Calu3 (cell line): Measurements from ENCODE around the gene DNAAF1. TPM values are rescaled to one million over a fixed set of nuclear protein-coding genes. Genes with fewer than 3 reads are reported as not detected.

ENCODE experiments used
- BruUV-seq: library from RNA; stranded (reverse); fragments of 400-500 nt; replicated peaks from 2 replicates; lab custom pipeline; 2021; lab: Mats Ljungman, UMichigan
- CTCF ChIA-PET: fragments of 300-600 bp; sonication (Branson Sonifier 250); formaldehyde crosslinking; loops from one replicate; lab custom pipeline; 2022; ENCODE audit warnings: antibody characterized with exemption; lab: Charles Lee
- DNase-seq: peaks from one replicate; pipeline ENCODE4 v3.0.0; 2022
- H3K27ac Mint-ChIP-seq: one replicate; pipeline ENCODE4 v1.8.0; 2022; ENCODE audit warnings: mixed read lengths; ENCODE audit not compliant: unreplicated experiment
- H3K27me3 Mint-ChIP-seq: one replicate; pipeline ENCODE4 v1.8.0; 2022; ENCODE audit warnings: mixed read lengths; ENCODE audit not compliant: unreplicated experiment
- H3K36me3 Mint-ChIP-seq: one replicate; pipeline ENCODE4 v1.8.0; 2022; ENCODE audit warnings: mild to moderate bottlenecking, moderate library complexity, mixed read lengths; ENCODE audit not compliant: insufficient read depth, unreplicated experiment
- H3K4me1 Mint-ChIP-seq: one replicate; pipeline ENCODE4 v1.8.0; 2022; ENCODE audit warnings: mild to moderate bottlenecking, low read depth, mixed read lengths; ENCODE audit not compliant: unreplicated experiment
- H3K4me3 Mint-ChIP-seq: one replicate; pipeline ENCODE4 v1.8.0; 2022; ENCODE audit warnings: mild to moderate bottlenecking, low read depth, moderate library complexity, mixed read lengths; ENCODE audit not compliant: unreplicated experiment
- H3K9me3 Mint-ChIP-seq: one replicate; pipeline ENCODE4 v1.8.0; 2022; ENCODE audit warnings: low read depth, mixed read lengths; ENCODE audit not compliant: unreplicated experiment
- CTCF ChIP-seq: fragments of 200-600 bp; IDR thresholded peaks from one replicate; pipeline ENCODE4 v1.8.0; 2022; ENCODE audit warnings: antibody characterized with exemption; ENCODE audit not compliant: unreplicated experiment
- intact Hi-C: fragments of 100-400 bp; cut with micrococcal nuclease; formaldehyde crosslinking; loops from one replicate; pipeline ENCODE4 v1.10.0; 2022; ENCODE audit not compliant: unreplicated experiment
- total RNA-seq: library from RNA; stranded (reverse); gene quantifications from 2 replicates; pipeline ENCODE4 v1.2.3, GENCODE V29; 2022

DNAAF1 gene
- total RNA-seq, 1 experiment from 2014 or later: not detected

- Mint-ChIP-seq H3K4me3 (no peak overlapping the region), H3K36me3 (peaks cover 1% of the 10 kb centered on the region), H3K4me1 (no peaks in the 10 kb centered on the region), H3K9me3 (no peaks in the 10 kb centered on the region), H3K27me3 (peaks cover 25% of the 10 kb centered on the region), H3K27ac (no peak overlapping the region)
- DNase-seq: no peak
- no TSS peak for BruUV-seq
- TF ChIP-seq CTCF: no peak
- CTCF ChIA-PET: no interaction called here
- intact Hi-C loops: no loop called here
Measured at GRCh38 chr16:84150926-84151325, 5.8 kb downstream of the DNAAF1 start.

GRCh38 chr16:84153660-84154214 lies 8.6 kb downstream of the DNAAF1 start:
- DNase-seq: no peak
- CTCF ChIA-PET: interaction anchor here (1.6 kb wide), 1 partner anchor 154 kb away, joined by 3 read pairs; no protein-coding TSS in a partner anchor
- H3K27ac Mint-ChIP-seq: no peak overlapping the region
- H3K27me3 Mint-ChIP-seq: peaks cover 31% of the 10 kb centered on the region
- H3K36me3 Mint-ChIP-seq: peaks cover 6% of the 10 kb centered on the region
- no peak overlapping the region for H3K4me3 Mint-ChIP-seq
- BruUV-seq: no TSS peak
- no peaks in the 10 kb centered on the region for H3K4me1 Mint-ChIP-seq
- no peaks in the 10 kb centered on the region for H3K9me3 Mint-ChIP-seq
- TF ChIP-seq CTCF: no peak
- intact Hi-C loops: no loop called here

- Mint-ChIP-seq H3K9me3 (no peaks in the 10 kb centered on the region), H3K36me3 (peaks cover 6% of the 10 kb centered on the region)
- CTCF ChIA-PET: no interaction called here
Measured at GRCh38 chr16:84155226-84155625, 10.1 kb downstream of the DNAAF1 start.

GRCh38 chr16:84155771-84156170 lies 10.7 kb downstream of the DNAAF1 start:
- no peak for DNase-seq
- intact Hi-C loops: no loop called here
- no peak overlapping the region for H3K4me3 Mint-ChIP-seq
- no peak overlapping the region for H3K27ac Mint-ChIP-seq
- TF ChIP-seq CTCF: no peak
- no peaks in the 10 kb centered on the region for H3K9me3 Mint-ChIP-seq
- no peaks in the 10 kb centered on the region for H3K4me1 Mint-ChIP-seq
- H3K27me3 Mint-ChIP-seq: peaks cover 35% of the 10 kb centered on the region
- CTCF ChIA-PET: interaction anchor here (1.2 to 2.3 kb wide), 4 partner anchors 20 to 71 kb away, joined by 4 to 18 read pairs (median 9); partner anchors contain the start of genes MBTPS1 and TAF1C
- no TSS peak for BruUV-seq
- H3K36me3 Mint-ChIP-seq: peaks cover 6% of the 10 kb centered on the region

More at GRCh38 chr16:84155226-84155625, 10.1 kb downstream of the DNAAF1 start:
- BruUV-seq: no TSS peak
- no peak for DNase-seq
- Mint-ChIP-seq H3K27ac (no peak overlapping the region), H3K4me3 (no peak overlapping the region), H3K4me1 (no peaks in the 10 kb centered on the region), H3K27me3 (peaks cover 41% of the 10 kb centered on the region)
- no peak for TF ChIP-seq CTCF
- intact Hi-C loops: no loop called here
